HG03457 (cell line): Measurements from ENCODE around the gene NEDD4L.
"Not testable (repeated sequence)": the region's sequence is repeated elsewhere in the genome, so short reads cannot be mapped to it uniquely, and the experiment has no call there.

ENCODE experiments used
- ATAC-seq: cut with Tn5 transposase; IDR thresholded peaks from one replicate; pipeline ENCODE4 v1.9.1; 2021; ENCODE audit warnings: moderate number of reproducible peaks; ENCODE audit not compliant: unreplicated experiment

The NEDD4L gene

GRCh38 chr18:58026395-58026794 is 17.6 kb upstream of the NEDD4L start:
- ATAC-seq: no peak

GRCh38 chr18:58026857-58027256 is 17.2 kb upstream of the NEDD4L start:
- ATAC-seq: no peak

- ATAC-seq: no peak
Observed at GRCh38 chr18:58027341-58027740, 16.7 kb upstream of the NEDD4L start.

- no peak for ATAC-seq
Observed at GRCh38 chr18:58028109-58028784, 15.8 kb upstream of the NEDD4L start.

- no peak for ATAC-seq
Observed at GRCh38 chr18:58032233-58032632, 11.8 kb upstream of the NEDD4L start.

- no peak for ATAC-seq
Observed at GRCh38 chr18:58033216-58033615, 10.8 kb upstream of the NEDD4L start.

GRCh38 chr18:58034370-58034769 is 9.7 kb upstream of the NEDD4L start:
- ATAC-seq: no peak

GRCh38 chr18:58037163-58037562 is 6.9 kb upstream of the NEDD4L start:
- ATAC-seq: no peak

GRCh38 chr18:58038063-58038462 is 6.0 kb upstream of the NEDD4L start:
- ATAC-seq: no peak

GRCh38 chr18:58041633-58042032 is 2.4 kb upstream of the NEDD4L start:
- ATAC-seq: no peak

GRCh38 chr18:58042826-58043490 is 1.1 kb upstream of the NEDD4L start:
- no peak for ATAC-seq

- ATAC-seq: peak; percentile 30
Observed at GRCh38 chr18:58044370-58045241, 580 bp downstream of the NEDD4L start.

- no peak for ATAC-seq
Observed at GRCh38 chr18:58045242-58046092, 1.4 kb downstream of the NEDD4L start.

GRCh38 chr18:58046093-58046793 is 2.2 kb downstream of the NEDD4L start:
- no peak for ATAC-seq

GRCh38 chr18:58046794-58047555 is 2.9 kb downstream of the NEDD4L start:
- no peak for ATAC-seq

GRCh38 chr18:58047556-58047882 is 3.5 kb downstream of the NEDD4L start:
- ATAC-seq: no peak

- ATAC-seq: no peak
Observed at GRCh38 chr18:58048081-58048642, 4.1 kb downstream of the NEDD4L start.

- ATAC-seq: no peak
Observed at GRCh38 chr18:58049000-58049688, 5.1 kb downstream of the NEDD4L start.

- ATAC-seq: not testable (repeated sequence)
Observed at GRCh38 chr18:58050963-58051362, 6.9 kb downstream of the NEDD4L start.
